ENCODE measurements around the gene PCK2.

Gene PCK2

DNA sequence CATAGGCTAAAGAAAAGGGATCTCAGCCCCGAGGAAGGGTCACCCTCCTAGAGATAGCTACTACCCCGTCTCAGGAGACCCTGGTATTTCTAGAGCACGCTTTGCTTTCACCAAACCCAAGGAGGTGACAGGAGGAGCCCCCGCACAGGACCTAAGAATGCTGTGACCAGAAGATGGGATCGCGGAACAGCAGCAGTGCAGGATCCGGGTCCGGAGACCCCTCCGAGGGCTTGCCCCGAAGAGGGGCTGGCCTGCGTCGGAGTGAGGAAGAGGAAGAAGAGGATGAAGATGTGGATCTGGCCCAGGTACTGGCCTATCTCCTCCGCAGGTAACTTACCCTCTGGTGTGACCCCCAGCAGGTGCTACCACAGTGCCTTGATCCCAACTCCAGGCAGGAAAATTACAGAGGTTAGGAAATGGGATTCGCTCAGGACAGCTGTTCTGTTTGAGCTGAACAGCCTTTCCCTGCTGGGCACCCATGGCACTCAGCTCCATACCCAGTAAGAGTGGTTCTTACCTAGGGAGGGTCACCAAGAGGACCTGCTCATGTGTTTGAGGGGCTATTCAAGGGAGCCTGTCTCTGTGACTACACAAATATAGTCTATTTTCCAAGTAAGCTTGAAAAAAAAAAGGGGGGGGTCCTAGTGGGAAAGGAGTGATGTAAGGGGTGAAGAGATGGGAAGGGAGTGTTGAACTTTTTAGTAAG is 21.5 kb downstream of the PCK2 start:
- TF ChIP-seq OSR1 (CRISPR knock-in tag; IDR thresholded peaks at IDR 0.05) (no peak), ESRRG (CRISPR knock-in tag; IDR thresholded peaks at IDR 0.05) (no peak), POU6F1 (CRISPR knock-in tag; IDR thresholded peaks at IDR 0.05; ENCODE audit: borderline replicate concordance, low read depth) (no peak), ZNF70 (CRISPR knock-in tag; IDR thresholded peaks at IDR 0.05) (no peak), CSDC2 (CRISPR knock-in tag; IDR thresholded peaks at IDR 0.05) (no peak), ARNTL (CRISPR knock-in tag; IDR thresholded peaks at IDR 0.05; ENCODE audit: borderline replicate concordance, low read depth) (no peak)
- no peak for ATAC-seq

- ATAC-seq = no peak
- TF ChIP-seq ZC3H10 (CRISPR knock-in tag; IDR thresholded peaks at IDR 0.05) (no peak), GLIS3 (CRISPR knock-in tag; IDR thresholded peaks at IDR 0.05) (no peak), SNAI2 (CRISPR knock-in tag; IDR thresholded peaks at IDR 0.05) (no peak), TCF4 (CRISPR knock-in tag; IDR thresholded peaks at IDR 0.05; ENCODE audit: borderline replicate concordance) (no peak), ESRRG (CRISPR knock-in tag; IDR thresholded peaks at IDR 0.05) (no peak), RARB (CRISPR knock-in tag; IDR thresholded peaks at IDR 0.05) (no peak), POU6F1 (CRISPR knock-in tag; IDR thresholded peaks at IDR 0.05; ENCODE audit: borderline replicate concordance, low read depth) (no peak), ZFP30 (CRISPR knock-in tag; IDR thresholded peaks at IDR 0.05) (no peak), TOX (CRISPR knock-in tag; IDR thresholded peaks at IDR 0.05; ENCODE audit: borderline replicate concordance) (no peak), ISL1 (CRISPR knock-in tag; IDR thresholded peaks at IDR 0.05) (no peak), OSR1 (CRISPR knock-in tag; IDR thresholded peaks at IDR 0.05) (no peak), ZFP3 (CRISPR knock-in tag; IDR thresholded peaks at IDR 0.05) (no peak)
- TF ChIP-seq, protein P1, sequence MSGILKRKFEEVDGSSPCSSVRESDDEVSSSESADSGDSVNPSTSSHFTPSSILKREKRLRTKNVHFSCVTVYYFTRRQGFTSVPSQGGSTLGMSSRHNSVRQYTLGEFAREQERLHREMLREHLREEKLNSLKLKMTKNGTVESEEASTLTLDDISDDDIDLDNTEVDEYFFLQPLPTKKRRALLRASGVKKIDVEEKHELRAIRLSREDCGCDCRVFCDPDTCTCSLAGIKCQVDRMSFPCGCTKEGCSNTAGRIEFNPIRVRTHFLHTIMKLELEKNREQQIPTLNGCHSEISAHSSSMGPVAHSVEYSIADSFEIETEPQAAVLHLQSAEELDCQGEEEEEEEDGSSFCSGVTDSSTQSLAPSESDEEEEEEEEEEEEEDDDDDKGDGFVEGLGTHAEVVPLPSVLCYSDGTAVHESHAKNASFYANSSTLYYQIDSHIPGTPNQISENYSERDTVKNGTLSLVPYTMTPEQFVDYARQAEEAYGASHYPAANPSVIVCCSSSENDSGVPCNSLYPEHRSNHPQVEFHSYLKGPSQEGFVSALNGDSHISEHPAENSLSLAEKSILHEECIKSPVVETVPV (CRISPR knock-in tag; IDR thresholded peaks at IDR 0.05) = no peak
Observed at GRCh38 chr14:24116128-24116814, 22.2 kb downstream of the PCK2 start.

- TF ChIP-seq ZNF8 (CRISPR knock-in tag; IDR thresholded peaks at IDR 0.05) (no peak), GLIS3 (CRISPR knock-in tag; IDR thresholded peaks at IDR 0.05) (no peak), OSR1 (CRISPR knock-in tag; IDR thresholded peaks at IDR 0.05) (no peak), ZFP3 (CRISPR knock-in tag; IDR thresholded peaks at IDR 0.05) (no peak)
- no peak for ATAC-seq
Observed at GRCh38 chr14:24117179-24117578, 23.1 kb downstream of the PCK2 start.

- TF ChIP-seq ESRRG (CRISPR knock-in tag; IDR thresholded peaks at IDR 0.05) = no peak
- TF ChIP-seq ARNTL (CRISPR knock-in tag; IDR thresholded peaks at IDR 0.05; ENCODE audit: borderline replicate concordance, low read depth) = no peak
- no peak for TF ChIP-seq OSR1 (CRISPR knock-in tag; IDR thresholded peaks at IDR 0.05)
- TF ChIP-seq ZNF565 (CRISPR knock-in tag; conservative IDR thresholded peaks at IDR 0.05; ENCODE audit: low read depth) = no peak
- no peak for TF ChIP-seq PPARA (CRISPR knock-in tag; IDR thresholded peaks at IDR 0.05; ENCODE audit: borderline replicate concordance)
- no peak for TF ChIP-seq PATZ1 (CRISPR knock-in tag; IDR thresholded peaks at IDR 0.05; ENCODE audit: borderline replicate concordance)
- no peak for TF ChIP-seq ZC3H10 (CRISPR knock-in tag; IDR thresholded peaks at IDR 0.05)
- no peak for TF ChIP-seq BACH2 (CRISPR knock-in tag; IDR thresholded peaks at IDR 0.05; ENCODE audit: borderline replicate concordance)
- no peak for TF ChIP-seq ZNF70 (CRISPR knock-in tag; IDR thresholded peaks at IDR 0.05)
- TF ChIP-seq, protein P1 (CRISPR knock-in tag; IDR thresholded peaks at IDR 0.05) = no peak
- TF ChIP-seq ZFP30 (CRISPR knock-in tag; IDR thresholded peaks at IDR 0.05) = no peak
- no peak for TF ChIP-seq GLIS3 (CRISPR knock-in tag; IDR thresholded peaks at IDR 0.05)
- TF ChIP-seq SNAI2 (CRISPR knock-in tag; IDR thresholded peaks at IDR 0.05) = no peak
- TF ChIP-seq CSDC2 (CRISPR knock-in tag; IDR thresholded peaks at IDR 0.05) = no peak
- ATAC-seq = no peak
Observed at GRCh38 chr14:24119691-24120090, 25.6 kb downstream of the PCK2 start.

All from SK-N-SH treated with all-trans-retinoic acid at 6 μM for 48 hours (cell line).